GM23248 (cell line): Measurements from ENCODE around the gene C13orf42. TPM values are rescaled to one million over a fixed set of nuclear protein-coding genes. Genes with fewer than 3 reads are reported as not detected.

Experiments
- DNase-seq: peaks from one replicate; pipeline ENCODE4 v3.0.0-alpha.2; 2015
- H2AFZ ChIP-seq: fragments of 200-600 bp; sonication (generic); 2 replicates; pipeline ENCODE4 v1.6.1; 2016; ENCODE audit warnings: antibody characterized with exemption
- H3F3A ChIP-seq: fragments of 200-600 bp; sonication (generic); 2 replicates; pipeline ENCODE4 v1.6.1; 2016; ENCODE audit warnings: mild to moderate bottlenecking, antibody characterized with exemption, mixed run types; ENCODE audit not compliant: insufficient read depth
- H3K27ac ChIP-seq: fragments of 200-600 bp; sonication (generic); 2 replicates; pipeline ENCODE4 v1.5.1; 2016; ENCODE audit warnings: mild to moderate bottlenecking
- H3K27me3 ChIP-seq: fragments of 200-600 bp; sonication (generic); replicated peaks from 2 replicates; pipeline ENCODE4 v1.6.1; 2016; ENCODE audit warnings: mild to moderate bottlenecking; ENCODE audit not compliant: insufficient read depth
- H3K36me3 ChIP-seq: fragments of 200-600 bp; sonication (generic); 2 replicates; pipeline ENCODE4 v1.6.1; 2016; ENCODE audit warnings: low read depth, mild to moderate bottlenecking
- H3K4me1 ChIP-seq: fragments of 200-600 bp; sonication (generic); 2 replicates; pipeline ENCODE4 v1.6.1; 2016; ENCODE audit warnings: mild to moderate bottlenecking; ENCODE audit not compliant: insufficient read depth
- H3K4me2 ChIP-seq: fragments of 200-600 bp; sonication (generic); one replicate; pipeline ENCODE4 v1.6.1; 2016; ENCODE audit warnings: mild to moderate bottlenecking; ENCODE audit not compliant: unreplicated experiment
- H3K4me3 ChIP-seq: fragments of 200-600 bp; sonication (generic); 2 replicates; pipeline ENCODE4 v1.5.1; 2016; ENCODE audit warnings: mild to moderate bottlenecking
- H3K79me2 ChIP-seq: fragments of 200-600 bp; sonication (generic); 2 replicates; pipeline ENCODE4 v1.6.1; 2016; ENCODE audit warnings: mild to moderate bottlenecking; ENCODE audit not compliant: insufficient read depth
- H3K9ac ChIP-seq: fragments of 200-600 bp; sonication (generic); 2 replicates; pipeline ENCODE4 v1.6.1; 2016; ENCODE audit warnings: mild to moderate bottlenecking
- H3K9me2 ChIP-seq: fragments of 200-600 bp; sonication (generic); 2 replicates; pipeline ENCODE4 v1.6.1; 2016; ENCODE audit warnings: mixed run types, mild to moderate bottlenecking, moderate library complexity; ENCODE audit not compliant: insufficient read depth
- H3K9me3 ChIP-seq: fragments of 200-600 bp; sonication (generic); one replicate; pipeline ENCODE4 v1.6.1; 2017; ENCODE audit warnings: low read depth
- H4K20me1 ChIP-seq: fragments of 200-600 bp; sonication (generic); 2 replicates; pipeline ENCODE4 v1.6.0; 2016; ENCODE audit not compliant: insufficient read depth
- EZH2 ChIP-seq: fragments of 200-600 bp; sonication (generic); IDR thresholded peaks from 2 replicates; pipeline ENCODE4 v1.6.1; 2018; ENCODE audit warnings: antibody characterized with exemption, mild to moderate bottlenecking; ENCODE audit not compliant: insufficient read depth, poor library complexity, severe bottlenecking
- EZH2phosphoT487 ChIP-seq: fragments of 200-600 bp; sonication (generic); IDR thresholded peaks from 2 replicates; pipeline ENCODE4 v1.6.1; 2018; ENCODE audit warnings: antibody characterized with exemption, moderate library complexity, mild to moderate bottlenecking, low read depth; ENCODE audit not compliant: insufficient read depth
- WGBS, 2 experiments: methylation state at CpG; one replicate each; pipeline ENCODE4 v1.1.6; 2015 to 2017; ENCODE audit warnings: low lambda C conversion rate in 2 of 2, low coverage in 1 of 2; ENCODE audit errors: missing lambda C conversion rate in 2 of 2; 5-methylcytosine and 5-hydroxymethylcytosine counted together
- in situ Hi-C: fragments of 300-500 bp; cut with MboI; formaldehyde crosslinking; loops from 2 replicates; pipeline ENCODE4 v1.15.0; 2020
- polyA plus RNA-seq: library from polyadenylated mRNA; unstranded; fragments of >200 nt; fragmentation: Nextera tagmentation; extraction: Ambion mirVana; gene quantifications from 2 replicates; pipeline ENCODE4 v1.2.1, GENCODE V29; 2016
- total RNA-seq: library from RNA; depleted of rRNA; stranded (reverse); fragments of >200 nt; shearing (Covaris generic); gene quantifications from 2 replicates; pipeline ENCODE4 v1.2.3, GENCODE V29; 2014

The C13orf42 gene
- total and polyA plus RNA-seq, 2 experiments from 2014 or later = not detected

- H3F3A ChIP-seq = no peaks in the 10 kb centered on the region
- 45 to 60% methylated on average over 5 of the region's 5 CpGs for WGBS, 2 experiments
- no peaks in the 10 kb centered on the region for H3K9me3 ChIP-seq
- H3K9ac ChIP-seq = no peak overlapping the region
- no peaks in the 10 kb centered on the region for H3K4me1 ChIP-seq
- H3K79me2 ChIP-seq = no peaks in the 10 kb centered on the region
- H3K4me2 ChIP-seq = no peak overlapping the region
- H4K20me1 ChIP-seq = no peaks in the 10 kb centered on the region
- peaks cover 4% of the 10 kb centered on the region for H3K27me3 ChIP-seq
- no peak overlapping the region for H3K27ac ChIP-seq
- no peak overlapping the region for H2AFZ ChIP-seq
- H3K4me3 ChIP-seq = no peak overlapping the region
- no peaks in the 10 kb centered on the region for H3K9me2 ChIP-seq
- in situ Hi-C loops = no loop called here
- DNase-seq = no peak
- H3K36me3 ChIP-seq = no peaks in the 10 kb centered on the region
- TF ChIP-seq EZH2 (no peak), EZH2phosphoT487 (no peak)
These were observed 65.6 kb downstream of the C13orf42 start for GRCh38 chr13:51045451-51045850.

GRCh38 chr13:51044023-51044665, 66.9 kb downstream of the C13orf42 start:
- Histone ChIP-seq H4K20me1 (no peaks in the 10 kb centered on the region), H3K9ac (no peak overlapping the region), H3K4me3 (no peak overlapping the region), H3K9me2 (no peaks in the 10 kb centered on the region), H3K27me3 (peaks cover 13% of the 10 kb centered on the region), H3K36me3 (no peaks in the 10 kb centered on the region), H3K9me3 (no peaks in the 10 kb centered on the region), H3K4me1 (no peaks in the 10 kb centered on the region), H2AFZ (no peak overlapping the region), H3F3A (no peaks in the 10 kb centered on the region), H3K79me2 (no peaks in the 10 kb centered on the region), H3K4me2 (no peak overlapping the region), H3K27ac (no peak overlapping the region)
- TF ChIP-seq EZH2 (no peak), EZH2phosphoT487 (no peak)
- DNase-seq = no peak
- in situ Hi-C loops = no loop called here
- 71 to 78% methylated on average over 13 of the region's 13 CpGs for WGBS, 2 experiments

GRCh38 chr13:51043310-51043709, 67.8 kb downstream of the C13orf42 start:
- H3K9me2 ChIP-seq = no peaks in the 10 kb centered on the region
- in situ Hi-C loops = no loop called here
- no peaks in the 10 kb centered on the region for H3K4me1 ChIP-seq
- no peaks in the 10 kb centered on the region for H3K9me3 ChIP-seq
- no peak for DNase-seq
- H3K4me3 ChIP-seq = no peak overlapping the region
- H3F3A ChIP-seq = no peaks in the 10 kb centered on the region
- no peak overlapping the region for H2AFZ ChIP-seq
- H4K20me1 ChIP-seq = no peaks in the 10 kb centered on the region
- no peaks in the 10 kb centered on the region for H3K36me3 ChIP-seq
- H3K4me2 ChIP-seq = no peak overlapping the region
- H3K9ac ChIP-seq = no peak overlapping the region
- H3K27ac ChIP-seq = no peak overlapping the region
- H3K79me2 ChIP-seq = no peaks in the 10 kb centered on the region
- 87 to 88% methylated on average over 5 of the region's 5 CpGs for WGBS, 2 experiments
- TF ChIP-seq EZH2phosphoT487 = no peak
- TF ChIP-seq EZH2 = no peak
- peaks cover 22% of the 10 kb centered on the region for H3K27me3 ChIP-seq

- Histone ChIP-seq H3K9me3 (no peaks in the 10 kb centered on the region), H2AFZ (no peak overlapping the region), H4K20me1 (no peaks in the 10 kb centered on the region), H3F3A (no peaks in the 10 kb centered on the region), H3K27ac (no peak overlapping the region), H3K9me2 (no peaks in the 10 kb centered on the region), H3K4me1 (no peaks in the 10 kb centered on the region), H3K79me2 (no peaks in the 10 kb centered on the region), H3K4me3 (no peak overlapping the region), H3K4me2 (no peak overlapping the region), H3K36me3 (no peaks in the 10 kb centered on the region), H3K9ac (no peak overlapping the region), H3K27me3 (peaks cover 30% of the 10 kb centered on the region)
- WGBS, 2 experiments = 55 to 56% methylated on average over 5 of the region's 5 CpGs
- in situ Hi-C loops = no loop called here
- no peak for TF ChIP-seq EZH2
- TF ChIP-seq EZH2phosphoT487 = no peak
- no peak for DNase-seq
These were observed 69.4 kb downstream of the C13orf42 start for GRCh38 chr13:51041710-51042109.
